B cell (primary cell): ENCODE measurements around the gene DCP1A. TPM values are rescaled to one million over a fixed set of nuclear protein-coding genes. Genes with fewer than 3 reads are reported as not detected.

Experiments used
- ATAC-seq: fragments of 200-7000 bp; cut with Tn5 transposase; one replicate; pipeline ENCODE4 v1.10.0; 2021; ENCODE audit warnings: low read depth, mild to moderate bottlenecking, moderate number of reproducible peaks, moderate library complexity
- CTCF ChIA-PET: fragments of 350-600 bp; sonication (Branson Sonifier 250); formaldehyde crosslinking; loops from one replicate; lab custom pipeline; 2021; ENCODE audit warnings: antibody characterized with exemption, inconsistent platforms; lab: Charles Lee
- POLR2A ChIA-PET: fragments of 350-600 bp; sonication (Branson Sonifier 250); formaldehyde crosslinking; loops from one replicate; lab custom pipeline; 2021; ENCODE audit warnings: antibody characterized with exemption; lab: Charles Lee
- DNase-seq: peaks from one replicate; pipeline ENCODE4 v3.0.0; 2013
- H2AFZ ChIP-seq: 2 replicates; pipeline ENCODE4 v1.6.1; 2012; ENCODE audit warnings: mild to moderate bottlenecking, low read depth, low read length; ENCODE audit not compliant: insufficient read depth, poor library complexity, severe bottlenecking
- H3K27ac ChIP-seq, 2 donors: 1 replicate in 1 of 2; 2 replicates in 1 of 2; pipeline ENCODE4 v1.5.1; 2012 to 2013; ENCODE audit warnings: low read length in 2 of 2, mild to moderate bottlenecking in 2 of 2, moderate library complexity in 1 of 2
- H3K27me3 ChIP-seq, 4 experiments: fragments of 200-600 bp in 1 of 4; sonication (generic) in 1 of 4; replicated peaks in 1 of 4; 1 replicate in 2 of 4; 2 replicates in 2 of 4; pipeline versions ENCODE4 v1.6.1 to v1.7.0; 2013 to 2016; ENCODE audit warnings: low read length in 3 of 4, mild to moderate bottlenecking in 2 of 4, mixed read lengths in 1 of 4, moderate library complexity in 1 of 4; ENCODE audit not compliant: insufficient read depth in 4 of 4, control insufficient read depth in 3 of 4; ENCODE audit errors: control extremely low read depth in 1 of 4
- H3K36me3 ChIP-seq, 2 experiments: replicated peaks in 1 of 2; 1 replicate in 1 of 2; 2 replicates in 1 of 2; pipeline versions ENCODE4 v1.6.1 to v1.7.1; 2013; ENCODE audit warnings: low read length in 1 of 2; ENCODE audit not compliant: insufficient read depth in 2 of 2, control insufficient read depth in 1 of 2; ENCODE audit errors: control extremely low read depth in 1 of 2, extremely low read depth in 1 of 2
- H3K4me1 ChIP-seq, 2 donors: fragments of 200-600 bp in 1 of 2; sonication (generic) in 1 of 2; 1 replicate in 1 of 2; 2 replicates in 1 of 2; pipeline versions ENCODE4 v1.5.1 to v1.6.1; 2013 to 2017; ENCODE audit warnings: low read length in 2 of 2; ENCODE audit not compliant: control insufficient read depth in 2 of 2, insufficient read depth in 2 of 2
- H3K4me2 ChIP-seq: replicated peaks from 2 replicates; pipeline ENCODE3; 2012; ENCODE audit warnings: mild to moderate bottlenecking, low read depth, low read length; ENCODE audit not compliant: poor library complexity, severe bottlenecking
- H3K4me3 ChIP-seq, 5 experiments: fragments of 200-600 bp in 1 of 5; sonication (generic) in 1 of 5; 1 replicate in 3 of 5; 2 replicates in 2 of 5; pipeline versions ENCODE4 v1.5.1 to v1.7.0; 2011 to 2016; ENCODE audit warnings: low read length in 4 of 5, mild to moderate bottlenecking in 4 of 5, low read depth in 2 of 5, control low read depth in 1 of 5, moderate library complexity in 1 of 5; ENCODE audit not compliant: insufficient read depth in 1 of 5; ENCODE audit errors: control extremely low read depth in 1 of 5, extremely low read depth in 1 of 5
- H3K79me2 ChIP-seq: fragments of 200-600 bp; sonication (generic); one replicate; pipeline ENCODE4 v1.6.0; 2016; ENCODE audit warnings: low read length; ENCODE audit not compliant: control insufficient read depth, insufficient read depth
- H3K9ac ChIP-seq: fragments of 200-600 bp; sonication (generic); 2 replicates; pipeline ENCODE4 v1.6.1; 2017; ENCODE audit warnings: mild to moderate bottlenecking, low read length, moderate library complexity
- H3K9me3 ChIP-seq, 3 donors: one replicate each; pipeline versions ENCODE4 v1.6.1 to v1.7.1; 2013; ENCODE audit warnings: low read length in 2 of 3; ENCODE audit not compliant: control insufficient read depth in 2 of 3, insufficient read depth in 1 of 3; ENCODE audit errors: control extremely low read depth in 1 of 3
- H4K20me1 ChIP-seq: 2 replicates; pipeline ENCODE4 v1.6.0; 2012; ENCODE audit warnings: mild to moderate bottlenecking, low read length; ENCODE audit not compliant: insufficient read depth, control insufficient read depth, poor library complexity, severe bottlenecking
- H3K27ac Mint-ChIP-seq: one replicate; pipeline ENCODE4 v1.8.0; 2021; ENCODE audit warnings: mixed read lengths
- H3K27me3 Mint-ChIP-seq: one replicate; pipeline ENCODE4 v1.8.0; 2021; ENCODE audit warnings: mixed read lengths
- H3K4me1 Mint-ChIP-seq: one replicate; pipeline ENCODE4 v1.8.0; 2021; ENCODE audit warnings: mixed read lengths
- H3K4me3 Mint-ChIP-seq: one replicate; pipeline ENCODE4 v1.8.0; 2021; ENCODE audit warnings: mixed read lengths
- H3K9me3 Mint-ChIP-seq: one replicate; pipeline ENCODE4 v1.8.0; 2022; ENCODE audit warnings: mixed read lengths; ENCODE audit not compliant: insufficient read depth
- CTCF ChIP-seq: fragments of 200-600 bp; IDR thresholded peaks from one replicate; pipeline ENCODE4 v1.8.0; 2022; ENCODE audit warnings: antibody characterized with exemption, mild to moderate bottlenecking
- EZH2 ChIP-seq: IDR thresholded peaks from 2 replicates; pipeline ENCODE4 v1.6.1; 2012; ENCODE audit warnings: borderline replicate concordance, low read depth, mild to moderate bottlenecking, moderate library complexity, low read length; ENCODE audit not compliant: insufficient read depth, poor library complexity, severe bottlenecking
- WGBS: methylation state at CpG from one replicate; pipeline ENCODE4 v1.1.5; 2013; ENCODE audit warnings: missing lambda C conversion rate; ENCODE audit not compliant: insufficient coverage; 5-methylcytosine and 5-hydroxymethylcytosine counted together
- intact Hi-C: fragments of 100-400 bp; cut with micrococcal nuclease; formaldehyde crosslinking; loops from one replicate; pipeline ENCODE4 v1.10.0; 2022
- polyA plus RNA-seq: library from polyadenylated mRNA; depleted of rRNA; stranded (reverse); fragments of >200 nt; gene quantifications from 2 replicates; pipeline ENCODE4 v1.2.3, GENCODE V29; 2012
- total RNA-seq, 2 donors: library from RNA; stranded (reverse); fragments of 120-200 nt in 1 of 2; gene quantifications; 1 replicate in 1 of 2; 2 replicates in 1 of 2; pipeline versions ENCODE4 v1.2.3 to v1.2.4, GENCODE V29; 2013 to 2022

Gene DCP1A
- total and polyA plus RNA-seq, 2 donors (not counting 1 experiment from before 2014, with no cell fraction given), result 16.6 to 44.6 TPM

GRCh38 chr3:53293867-53294266 is 53.5 kb downstream of the DCP1A start:
- CTCF ChIA-PET, result no interaction called here
- Histone ChIP-seq H3K79me2 (no peaks in the 10 kb centered on the region), H3K4me2 (no peak overlapping the region), H4K20me1 (no peaks in the 10 kb centered on the region), H3K9me3 (no peaks in the 10 kb centered on the region), H3K36me3 (peaks cover 9 to 54% of the 10 kb centered on the region in 2 experiments), H2AFZ (no peak overlapping the region), H3K4me1 (no peaks in the 10 kb centered on the region), H3K27ac (no peak overlapping the region), H3K27me3 (no peaks in the 10 kb centered on the region), H3K4me3 (no peak overlapping the region), H3K9ac (no peak overlapping the region)
- intact Hi-C loops, result loop anchor here (10.0 kb wide), 1 partner anchor 1881 kb away; no protein-coding TSS in a partner anchor
- H3K9me3 Mint-ChIP-seq, result no peaks in the 10 kb centered on the region
- H3K27me3 Mint-ChIP-seq, result no peaks in the 10 kb centered on the region
- no peak overlapping the region for H3K27ac Mint-ChIP-seq
- DNase-seq (no peak), ATAC-seq (no peak)
- 96% methylated on average over 7 of the region's 8 CpGs for WGBS
- TF ChIP-seq EZH2, result no peak
- no peak for TF ChIP-seq CTCF
- no peak overlapping the region for H3K4me3 Mint-ChIP-seq
- POLR2A ChIA-PET, result no interaction called here
- H3K4me1 Mint-ChIP-seq, result no peaks in the 10 kb centered on the region

- peaks cover 6 to 74% of the 10 kb centered on the region in 2 experiments for H3K36me3 ChIP-seq
- intact Hi-C loops, result no loop called here
- H3K4me2 ChIP-seq, result no peak overlapping the region
- Mint-ChIP-seq H3K9me3 (no peaks in the 10 kb centered on the region), H3K27me3 (no peaks in the 10 kb centered on the region), H3K4me1 (no peaks in the 10 kb centered on the region), H3K27ac (no peak overlapping the region), H3K4me3 (no peak overlapping the region)
- TF ChIP-seq CTCF (no peak), EZH2 (no peak)
- ATAC-seq (no peak), DNase-seq (no peak)
- no peaks in the 10 kb centered on the region for H3K9me3 ChIP-seq
- H3K9ac ChIP-seq, result no peak overlapping the region
- H3K27ac ChIP-seq, result no peak overlapping the region
- POLR2A ChIA-PET, result no interaction called here
- no peaks in the 10 kb centered on the region for H3K27me3 ChIP-seq
- H3K79me2 ChIP-seq, result no peaks in the 10 kb centered on the region
- H3K4me1 ChIP-seq, result no peaks in the 10 kb centered on the region
- H2AFZ ChIP-seq, result no peak overlapping the region
- 100% methylated on average over 3 of the region's 4 CpGs for WGBS
- no peaks in the 10 kb centered on the region for H4K20me1 ChIP-seq
- CTCF ChIA-PET, result no interaction called here
- no peak overlapping the region for H3K4me3 ChIP-seq
These were observed 59.1 kb downstream of the DCP1A start for GRCh38 chr3:53288214-53288613.
